GM23338 (cell line): ENCODE data around the gene PPFIA1. TPM values are rescaled to one million over a fixed set of nuclear protein-coding genes. Genes with fewer than 3 reads are reported as not detected.
"Not testable (repeated sequence)": the region's sequence is repeated elsewhere in the genome, so short reads cannot be mapped to it uniquely, and the experiment has no call there.

ENCODE experiments used
- ATAC-seq: fragments of 200-7000 bp; cut with Tn5 transposase; 3 replicates; pipeline ENCODE4 v1.9.1; 2020
- DNase-seq: peaks from one replicate; pipeline ENCODE4 v3.0.0-alpha.2; 2015; ENCODE audit warnings: low spot score
- H2AFZ ChIP-seq: fragments of 200-600 bp; sonication (generic); 2 replicates; pipeline ENCODE4 v1.8.0; 2016; ENCODE audit warnings: antibody characterized with exemption, mild to moderate bottlenecking, moderate library complexity
- H3F3A ChIP-seq: fragments of 200-600 bp; sonication (generic); replicated peaks from 2 replicates; pipeline ENCODE4 v1.8.0; 2017; ENCODE audit warnings: antibody characterized with exemption, mixed run types, low read depth
- H3K27ac ChIP-seq: fragments of 200-600 bp; sonication (generic); 2 replicates; pipeline ENCODE4 v1.6.1; 2016; ENCODE audit warnings: low read depth
- H3K27me3 ChIP-seq: fragments of 200-600 bp; sonication (generic); 2 replicates; pipeline ENCODE4 v1.8.0; 2016; ENCODE audit warnings: mild to moderate bottlenecking, mixed run types, moderate library complexity; ENCODE audit not compliant: insufficient read depth
- H3K36me3 ChIP-seq: fragments of 200-600 bp; sonication (generic); 2 replicates; pipeline ENCODE4 v1.8.0; 2016; ENCODE audit warnings: mild to moderate bottlenecking; ENCODE audit not compliant: insufficient read depth
- H3K4me1 ChIP-seq: fragments of 200-600 bp; sonication (generic); 2 replicates; pipeline ENCODE4 v1.8.0; 2016; ENCODE audit warnings: mild to moderate bottlenecking, moderate library complexity; ENCODE audit not compliant: insufficient read depth
- H3K4me2 ChIP-seq: fragments of 200-600 bp; sonication (generic); 2 replicates; pipeline ENCODE4 v1.7.1; 2017; ENCODE audit warnings: mixed run types
- H3K4me3 ChIP-seq: fragments of 200-600 bp; sonication (generic); 2 replicates; pipeline ENCODE4 v1.6.1; 2016; ENCODE audit warnings: mixed run types
- H3K79me2 ChIP-seq: fragments of 200-600 bp; sonication (generic); replicated peaks from 2 replicates; pipeline ENCODE4 v1.8.0; 2017; ENCODE audit warnings: mild to moderate bottlenecking; ENCODE audit not compliant: insufficient read depth
- H3K9me2 ChIP-seq: fragments of 200-600 bp; sonication (generic); 2 replicates; pipeline ENCODE4 v1.8.0; 2017; ENCODE audit not compliant: insufficient read depth
- H4K20me1 ChIP-seq: fragments of 200-600 bp; sonication (generic); replicated peaks from 2 replicates; pipeline ENCODE4 v1.8.0; 2017; ENCODE audit warnings: mild to moderate bottlenecking; ENCODE audit not compliant: insufficient read depth
- H3K27ac Mint-ChIP-seq: 2 replicates; pipeline ENCODE4 v1.8.0; 2020; ENCODE audit warnings: inconsistent platforms, mild to moderate bottlenecking, moderate library complexity, mixed read lengths
- H3K27me3 Mint-ChIP-seq: 3 replicates; pipeline ENCODE4 v1.8.0; 2022; ENCODE audit warnings: low read depth, mild to moderate bottlenecking, moderate library complexity, mixed read lengths, inconsistent platforms; ENCODE audit not compliant: insufficient read depth, poor library complexity
- H3K36me3 Mint-ChIP-seq: 3 replicates; pipeline ENCODE4 v1.8.0; 2021; ENCODE audit warnings: low read depth, mild to moderate bottlenecking, inconsistent platforms, moderate library complexity, mixed read lengths
- H3K4me1 Mint-ChIP-seq: 3 replicates; pipeline ENCODE4 v1.8.0; 2020; ENCODE audit warnings: mild to moderate bottlenecking, inconsistent platforms, mixed read lengths
- H3K4me3 Mint-ChIP-seq: 3 replicates; pipeline ENCODE4 v1.8.0; 2021; ENCODE audit warnings: moderate library complexity, mild to moderate bottlenecking, inconsistent platforms, mixed read lengths
- H3K9me3 Mint-ChIP-seq: 3 replicates; pipeline ENCODE4 v1.8.0; 2020; ENCODE audit warnings: moderate library complexity, mild to moderate bottlenecking, inconsistent platforms, mixed read lengths
- CTCF ChIP-seq, 2 experiments: fragments of 200-600 bp in 1 of 2; sonication (generic) in 1 of 2; conservative IDR thresholded peaks; 2 replicates each; pipeline versions ENCODE4 v1.5.1 to v1.6.1; 2016 to 2017; ENCODE audit warnings: antibody characterized with exemption in 2 of 2, low read depth in 2 of 2, mild to moderate bottlenecking in 2 of 2, moderate library complexity in 1 of 2
- EZH2 ChIP-seq: fragments of 200-600 bp; sonication (generic); IDR thresholded peaks from one replicate; pipeline ENCODE4 v1.8.0; 2017; ENCODE audit warnings: antibody characterized with exemption, mild to moderate bottlenecking, low read depth; ENCODE audit not compliant: unreplicated experiment
- EZH2phosphoT487 ChIP-seq: fragments of 200-600 bp; sonication (generic); IDR thresholded peaks from one replicate; pipeline ENCODE4 v1.8.1; 2018; ENCODE audit warnings: antibody characterized with exemption; ENCODE audit not compliant: unreplicated experiment
- NANOG ChIP-seq: IDR thresholded peaks from 2 replicates; pipeline ENCODE4 v1.6.1; 2016; ENCODE audit warnings: antibody characterized with exemption, borderline replicate concordance
- ZNF114 ChIP-seq: fragments of 250-450 bp; sonication (Bioruptor Pico); IDR thresholded peaks from 2 replicates; pipeline ENCODE4 v1.5.0; 2020; ENCODE audit warnings: mild to moderate bottlenecking, moderate library complexity
- ZNF331 ChIP-seq: fragments of 250-450 bp; sonication (Bioruptor Pico); IDR thresholded peaks from 2 replicates; pipeline ENCODE4 v1.5.0; 2020; ENCODE audit warnings: low read depth, mild to moderate bottlenecking, moderate library complexity
- polyA plus RNA-seq: library from polyadenylated mRNA; unstranded; fragments of >200 nt; fragmentation: Nextera tagmentation; extraction: Ambion mirVana; gene quantifications from 2 replicates; pipeline ENCODE4 v1.2.1, GENCODE V29; 2016
- total RNA-seq: library from RNA; depleted of rRNA; stranded (reverse); fragments of >200 nt; shearing (Covaris generic); gene quantifications from 2 replicates; pipeline ENCODE4 v1.2.3, GENCODE V29; 2014
- TF ChIP-seq, protein P1 (sequence below): IDR thresholded peaks from one replicate; pipeline ENCODE4 v1.6.1; 2018; ENCODE audit warnings: antibody characterized with exemption; ENCODE audit not compliant: unreplicated experiment

PPFIA1 gene
- total and polyA plus RNA-seq, 2 experiments from 2014 or later: 41.7 to 62.0 TPM

- no peak for TF ChIP-seq CTCF (conservative IDR thresholded peaks at IDR 0.05; ENCODE audit: low read depth in 2 of 2)
- TF ChIP-seq, protein P1, sequence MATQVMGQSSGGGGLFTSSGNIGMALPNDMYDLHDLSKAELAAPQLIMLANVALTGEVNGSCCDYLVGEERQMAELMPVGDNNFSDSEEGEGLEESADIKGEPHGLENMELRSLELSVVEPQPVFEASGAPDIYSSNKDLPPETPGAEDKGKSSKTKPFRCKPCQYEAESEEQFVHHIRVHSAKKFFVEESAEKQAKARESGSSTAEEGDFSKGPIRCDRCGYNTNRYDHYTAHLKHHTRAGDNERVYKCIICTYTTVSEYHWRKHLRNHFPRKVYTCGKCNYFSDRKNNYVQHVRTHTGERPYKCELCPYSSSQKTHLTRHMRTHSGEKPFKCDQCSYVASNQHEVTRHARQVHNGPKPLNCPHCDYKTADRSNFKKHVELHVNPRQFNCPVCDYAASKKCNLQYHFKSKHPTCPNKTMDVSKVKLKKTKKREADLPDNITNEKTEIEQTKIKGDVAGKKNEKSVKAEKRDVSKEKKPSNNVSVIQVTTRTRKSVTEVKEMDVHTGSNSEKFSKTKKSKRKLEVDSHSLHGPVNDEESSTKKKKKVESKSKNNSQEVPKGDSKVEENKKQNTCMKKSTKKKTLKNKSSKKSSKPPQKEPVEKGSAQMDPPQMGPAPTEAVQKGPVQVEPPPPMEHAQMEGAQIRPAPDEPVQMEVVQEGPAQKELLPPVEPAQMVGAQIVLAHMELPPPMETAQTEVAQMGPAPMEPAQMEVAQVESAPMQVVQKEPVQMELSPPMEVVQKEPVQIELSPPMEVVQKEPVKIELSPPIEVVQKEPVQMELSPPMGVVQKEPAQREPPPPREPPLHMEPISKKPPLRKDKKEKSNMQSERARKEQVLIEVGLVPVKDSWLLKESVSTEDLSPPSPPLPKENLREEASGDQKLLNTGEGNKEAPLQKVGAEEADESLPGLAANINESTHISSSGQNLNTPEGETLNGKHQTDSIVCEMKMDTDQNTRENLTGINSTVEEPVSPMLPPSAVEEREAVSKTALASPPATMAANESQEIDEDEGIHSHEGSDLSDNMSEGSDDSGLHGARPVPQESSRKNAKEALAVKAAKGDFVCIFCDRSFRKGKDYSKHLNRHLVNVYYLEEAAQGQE: no peak
Observed at GRCh38 chr11:70387564-70387963, 117.1 kb downstream of the PPFIA1 start (continued).

GRCh38 chr11:70389201-70389600 is 118.7 kb downstream of the PPFIA1 start:
- H3K36me3 ChIP-seq: 0 out of 2 replicates have a peak, but pooled peaks cover 1% of the 10 kb centered on the region
- Mint-ChIP-seq H3K36me3 (peaks cover 57% of the 10 kb centered on the region), H3K4me3 (no peak overlapping the region), H3K4me1 (peaks cover 38% of the 10 kb centered on the region), H3K9me3 (no peaks in the 10 kb centered on the region), H3K27ac (peak overlapping the region; percentile 83; the same call in 1 of the 2 replicates), H3K27me3 (peaks cover 28% of the 10 kb centered on the region)
- H3K4me3 ChIP-seq: no peak overlapping the region
- peak; percentile 13; the same call in 2 of the 3 replicates for ATAC-seq
- peaks cover 23% of the 10 kb centered on the region for H4K20me1 ChIP-seq
- H3K79me2 ChIP-seq: peaks cover 51% of the 10 kb centered on the region
- peak overlapping the region; percentile 91 for H3K27ac ChIP-seq
- no peak overlapping the region for H2AFZ ChIP-seq
- peaks cover 34% of the 10 kb centered on the region for H3K4me1 ChIP-seq
- TF ChIP-seq ZNF114 (CRISPR knock-in tag): no peak
- TF ChIP-seq ZNF331: no peak
- TF ChIP-seq NANOG: no peak
- no peak for TF ChIP-seq EZH2
- TF ChIP-seq EZH2phosphoT487: no peak
- H3K9me2 ChIP-seq: peaks cover 4% of the 10 kb centered on the region; the same call in 1 of the 2 replicates
- H3K4me2 ChIP-seq: peak overlapping the region; percentile 59
- peaks cover 20% of the 10 kb centered on the region; the same call in 1 of the 2 replicates for H3F3A ChIP-seq
- DNase-seq: no peak
- H3K27me3 ChIP-seq: no peaks in the 10 kb centered on the region

DNA sequence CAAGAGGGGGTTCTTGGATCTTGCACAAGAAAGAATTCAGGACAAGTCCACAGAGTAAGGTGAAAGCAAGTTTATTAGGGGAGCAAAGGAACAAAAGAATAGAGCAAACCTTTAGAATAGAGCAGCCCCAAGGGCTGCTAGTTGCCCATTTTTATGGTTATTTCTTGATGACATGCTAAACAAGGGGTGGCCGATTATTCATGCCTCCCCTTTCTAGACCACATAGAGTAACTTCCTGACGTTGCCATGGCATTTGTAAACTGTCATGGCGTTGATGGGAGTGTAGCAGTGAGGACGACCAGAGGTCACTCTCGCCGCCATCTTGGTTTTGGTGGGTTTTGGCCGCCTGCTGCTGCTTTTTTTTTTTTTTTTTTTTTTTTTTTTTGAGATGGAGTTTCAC is 120.4 kb downstream of the PPFIA1 start:
- DNase-seq (peak; percentile 54), ATAC-seq (peak; percentile 13; the same call in 2 of the 3 replicates)
- H3K9me2 ChIP-seq, H3K9me3 Mint-ChIP-seq, H3K36me3 ChIP-seq, H2AFZ ChIP-seq, H3K27me3 ChIP-seq, H3F3A ChIP-seq: not testable (repeated sequence)
- Mint-ChIP-seq H3K4me3 (peak overlapping the region; percentile 26; the same call in 1 of the 3 replicates), H3K27ac (peak overlapping the region; percentile 94), H3K4me1 (peaks cover 27% of the 10 kb centered on the region), H3K27me3 (peaks cover 28% of the 10 kb centered on the region), H3K36me3 (peaks cover 51% of the 10 kb centered on the region)
- Histone ChIP-seq H3K4me1 (peaks cover 26% of the 10 kb centered on the region), H3K4me2 (peak overlapping the region; percentile 72), H4K20me1 (peaks cover 22% of the 10 kb centered on the region), H3K27ac (peak overlapping the region; percentile 91; the same call in 1 of the 2 replicates), H3K79me2 (peaks cover 61% of the 10 kb centered on the region), H3K4me3 (peak overlapping the region; percentile 26; the same call in 1 of the 2 replicates)
